ENCODE measurements around the gene FOLR2.

- TF ChIP-seq, protein P1, sequence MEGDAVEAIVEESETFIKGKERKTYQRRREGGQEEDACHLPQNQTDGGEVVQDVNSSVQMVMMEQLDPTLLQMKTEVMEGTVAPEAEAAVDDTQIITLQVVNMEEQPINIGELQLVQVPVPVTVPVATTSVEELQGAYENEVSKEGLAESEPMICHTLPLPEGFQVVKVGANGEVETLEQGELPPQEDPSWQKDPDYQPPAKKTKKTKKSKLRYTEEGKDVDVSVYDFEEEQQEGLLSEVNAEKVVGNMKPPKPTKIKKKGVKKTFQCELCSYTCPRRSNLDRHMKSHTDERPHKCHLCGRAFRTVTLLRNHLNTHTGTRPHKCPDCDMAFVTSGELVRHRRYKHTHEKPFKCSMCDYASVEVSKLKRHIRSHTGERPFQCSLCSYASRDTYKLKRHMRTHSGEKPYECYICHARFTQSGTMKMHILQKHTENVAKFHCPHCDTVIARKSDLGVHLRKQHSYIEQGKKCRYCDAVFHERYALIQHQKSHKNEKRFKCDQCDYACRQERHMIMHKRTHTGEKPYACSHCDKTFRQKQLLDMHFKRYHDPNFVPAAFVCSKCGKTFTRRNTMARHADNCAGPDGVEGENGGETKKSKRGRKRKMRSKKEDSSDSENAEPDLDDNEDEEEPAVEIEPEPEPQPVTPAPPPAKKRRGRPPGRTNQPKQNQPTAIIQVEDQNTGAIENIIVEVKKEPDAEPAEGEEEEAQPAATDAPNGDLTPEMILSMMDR (IDR thresholded peaks at IDR 0.05): no peak
- no peak for TF ChIP-seq POLR2A (IDR thresholded peaks at IDR 0.05)
Observed at GRCh38 chr11:72218251-72218745, 1.7 kb downstream of the FOLR2 start.
